Lower leg skin (tissue), 3 donors: Measurements from ENCODE around the gene PDXDC1.
"Not testable (repeated sequence)": the region's sequence is repeated elsewhere in the genome, so short reads cannot be mapped to it uniquely, and the experiment has no call there.

Experiments used
- POLR2A ChIP-seq, 2 donors: fragments of 450-650 bp; IDR thresholded peaks; one replicate each; pipeline ENCODE4 v1.6.1; 2016 to 2017; ENCODE audit warnings: antibody characterized with exemption in 2 of 2, mild to moderate bottlenecking in 1 of 2, moderate library complexity in 1 of 2
- TF ChIP-seq, protein P1 (sequence below), 3 donors: fragments of 450-650 bp; IDR thresholded peaks; one replicate each; pipeline ENCODE4 v1.5.1; 2016; ENCODE audit warnings: antibody characterized with exemption in 3 of 3, mild to moderate bottlenecking in 3 of 3, moderate library complexity in 2 of 3

DNA sequence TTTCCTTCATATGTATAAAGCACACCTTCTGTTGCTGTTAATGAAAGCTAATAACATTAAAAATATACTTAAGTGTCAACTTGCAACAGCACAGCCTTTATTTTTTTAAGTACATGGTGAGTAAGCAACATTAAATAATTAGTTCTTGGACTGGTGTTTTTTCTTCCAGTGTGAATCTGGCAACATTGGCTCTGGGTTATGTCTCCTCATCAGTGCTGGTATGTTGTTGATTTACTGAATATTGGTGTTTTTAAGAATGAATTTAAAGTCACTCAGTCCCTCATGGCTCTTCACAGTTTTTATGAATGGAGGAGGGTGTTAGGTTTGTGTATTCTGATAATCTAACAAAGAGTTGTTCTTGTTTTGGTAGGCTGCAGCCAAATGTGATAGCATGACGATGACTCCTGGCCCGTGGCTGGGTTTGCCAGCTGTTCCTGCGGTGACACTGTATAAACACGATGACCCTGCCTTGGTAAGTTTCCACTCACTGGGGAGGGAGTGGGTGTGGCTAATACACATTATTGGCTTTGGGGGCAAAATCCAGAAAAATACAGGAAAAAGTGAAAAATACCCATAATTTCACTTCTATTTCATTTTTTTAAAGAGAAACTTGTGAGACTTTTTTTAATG lies 42.2 kb downstream of the PDXDC1 start:
- TF ChIP-seq, protein P1, sequence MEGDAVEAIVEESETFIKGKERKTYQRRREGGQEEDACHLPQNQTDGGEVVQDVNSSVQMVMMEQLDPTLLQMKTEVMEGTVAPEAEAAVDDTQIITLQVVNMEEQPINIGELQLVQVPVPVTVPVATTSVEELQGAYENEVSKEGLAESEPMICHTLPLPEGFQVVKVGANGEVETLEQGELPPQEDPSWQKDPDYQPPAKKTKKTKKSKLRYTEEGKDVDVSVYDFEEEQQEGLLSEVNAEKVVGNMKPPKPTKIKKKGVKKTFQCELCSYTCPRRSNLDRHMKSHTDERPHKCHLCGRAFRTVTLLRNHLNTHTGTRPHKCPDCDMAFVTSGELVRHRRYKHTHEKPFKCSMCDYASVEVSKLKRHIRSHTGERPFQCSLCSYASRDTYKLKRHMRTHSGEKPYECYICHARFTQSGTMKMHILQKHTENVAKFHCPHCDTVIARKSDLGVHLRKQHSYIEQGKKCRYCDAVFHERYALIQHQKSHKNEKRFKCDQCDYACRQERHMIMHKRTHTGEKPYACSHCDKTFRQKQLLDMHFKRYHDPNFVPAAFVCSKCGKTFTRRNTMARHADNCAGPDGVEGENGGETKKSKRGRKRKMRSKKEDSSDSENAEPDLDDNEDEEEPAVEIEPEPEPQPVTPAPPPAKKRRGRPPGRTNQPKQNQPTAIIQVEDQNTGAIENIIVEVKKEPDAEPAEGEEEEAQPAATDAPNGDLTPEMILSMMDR (IDR thresholded peaks at IDR 0.05), result not testable (repeated sequence)
- TF ChIP-seq POLR2A (IDR thresholded peaks at IDR 0.05), result not testable (repeated sequence)
